Activated CD8-positive, alpha-beta memory T cell treated with anti-CD3 and anti-CD28 coated beads, Interleukin-2, amount 10 ng/mL, durations not matched to agents 7 days and 5 days (primary cell): ENCODE data around the gene INO80C. TPM values are rescaled to one million over a fixed set of nuclear protein-coding genes. Genes with fewer than 3 reads are reported as not detected.

Experiments
- ATAC-seq: fragments of 150-1000 bp; cut with Tn5 transposase; one replicate; pipeline ENCODE4 v1.10.0; 2021; ENCODE audit warnings: moderate library complexity
- CTCF ChIA-PET: fragments of 350-600 bp; sonication (Branson Sonifier 250); formaldehyde crosslinking; loops from one replicate; lab custom pipeline; 2021; ENCODE audit warnings: antibody characterized with exemption; lab: Charles Lee
- DNase-seq: peaks from one replicate; pipeline ENCODE4 v3.0.0-alpha.2; 2020
- H3K27ac Mint-ChIP-seq: one replicate; pipeline ENCODE4 v1.8.0; 2021; ENCODE audit warnings: mild to moderate bottlenecking, mixed read lengths
- H3K27me3 Mint-ChIP-seq: one replicate; pipeline ENCODE4 v1.8.0; 2021; ENCODE audit warnings: mixed read lengths
- H3K36me3 Mint-ChIP-seq: one replicate; pipeline ENCODE4 v1.8.0; 2021; ENCODE audit warnings: mild to moderate bottlenecking, mixed read lengths
- H3K4me1 Mint-ChIP-seq: one replicate; pipeline ENCODE4 v1.8.0; 2021; ENCODE audit warnings: mixed read lengths
- H3K4me3 Mint-ChIP-seq: one replicate; pipeline ENCODE4 v1.8.0; 2021; ENCODE audit warnings: mild to moderate bottlenecking, moderate library complexity, mixed read lengths
- H3K9me3 Mint-ChIP-seq: one replicate; pipeline ENCODE4 v1.8.0; 2022; ENCODE audit warnings: low read depth, mixed read lengths
- total RNA-seq, 2 experiments: library from RNA; stranded (reverse); gene quantifications; one replicate each; pipeline ENCODE4 v1.2.3, GENCODE V29; 2021

INO80C gene
- total RNA-seq, 2 experiments from 2014 or later, result 18.5 TPM

- H3K9me3 Mint-ChIP-seq, result no peaks in the 10 kb centered on the region
These were observed 21.6 kb upstream of the INO80C start for GRCh38 chr18:35519148-35519899.

GRCh38 chr18:35517715-35518114, 20.0 kb upstream of the INO80C start:
- no peak for ATAC-seq
- Mint-ChIP-seq H3K27me3 (no peaks in the 10 kb centered on the region), H3K27ac (no peak overlapping the region), H3K4me3 (no peak overlapping the region), H3K36me3 (no peaks in the 10 kb centered on the region), H3K9me3 (no peaks in the 10 kb centered on the region), H3K4me1 (no peaks in the 10 kb centered on the region)
- no peak for DNase-seq
- CTCF ChIA-PET, result no interaction called here

More at GRCh38 chr18:35519148-35519899, 21.6 kb upstream of the INO80C start:
- Mint-ChIP-seq H3K27ac (no peak overlapping the region), H3K27me3 (no peaks in the 10 kb centered on the region), H3K4me1 (no peaks in the 10 kb centered on the region), H3K4me3 (no peak overlapping the region), H3K36me3 (no peaks in the 10 kb centered on the region)
- DNase-seq (no peak), ATAC-seq (no peak)
- CTCF ChIA-PET, result no interaction called here

- DNase-seq (no peak), ATAC-seq (no peak)
- no peaks in the 10 kb centered on the region for H3K9me3 Mint-ChIP-seq
- H3K27me3 Mint-ChIP-seq, result no peaks in the 10 kb centered on the region
- H3K27ac Mint-ChIP-seq, result no peak overlapping the region
- no peaks in the 10 kb centered on the region for H3K36me3 Mint-ChIP-seq
- no peaks in the 10 kb centered on the region for H3K4me1 Mint-ChIP-seq
- H3K4me3 Mint-ChIP-seq, result no peak overlapping the region
- CTCF ChIA-PET, result no interaction called here
These were observed 19.0 kb upstream of the INO80C start for GRCh38 chr18:35516789-35517188.

- no peaks in the 10 kb centered on the region for H3K36me3 Mint-ChIP-seq
- CTCF ChIA-PET, result no interaction called here
- DNase-seq (no peak), ATAC-seq (no peak)
- H3K9me3 Mint-ChIP-seq, result no peaks in the 10 kb centered on the region
- no peak overlapping the region for H3K27ac Mint-ChIP-seq
- no peaks in the 10 kb centered on the region for H3K27me3 Mint-ChIP-seq
- no peak overlapping the region for H3K4me3 Mint-ChIP-seq
- H3K4me1 Mint-ChIP-seq, result no peaks in the 10 kb centered on the region
These were observed 18.6 kb upstream of the INO80C start for GRCh38 chr18:35516351-35516750.

- Mint-ChIP-seq H3K27me3 (no peaks in the 10 kb centered on the region), H3K4me1 (no peaks in the 10 kb centered on the region), H3K36me3 (no peaks in the 10 kb centered on the region), H3K9me3 (no peaks in the 10 kb centered on the region), H3K27ac (no peak overlapping the region), H3K4me3 (no peak overlapping the region)
- no peak for DNase-seq
- no peak for ATAC-seq
- CTCF ChIA-PET, result no interaction called here
These were observed 17.8 kb upstream of the INO80C start for GRCh38 chr18:35515460-35516130.

GRCh38 chr18:35514752-35515459, 17.1 kb upstream of the INO80C start:
- no peak overlapping the region for H3K27ac Mint-ChIP-seq
- no peaks in the 10 kb centered on the region for H3K27me3 Mint-ChIP-seq
- H3K9me3 Mint-ChIP-seq, result no peaks in the 10 kb centered on the region
- no peaks in the 10 kb centered on the region for H3K4me1 Mint-ChIP-seq
- no peak overlapping the region for H3K4me3 Mint-ChIP-seq
- ATAC-seq, result no peak
- H3K36me3 Mint-ChIP-seq, result no peaks in the 10 kb centered on the region
- CTCF ChIA-PET, result no interaction called here
- no peak for DNase-seq

- Mint-ChIP-seq H3K27ac (no peak overlapping the region), H3K36me3 (no peaks in the 10 kb centered on the region), H3K27me3 (no peaks in the 10 kb centered on the region), H3K4me1 (no peaks in the 10 kb centered on the region), H3K9me3 (no peaks in the 10 kb centered on the region), H3K4me3 (no peak overlapping the region)
- ATAC-seq, result no peak
- no peak for DNase-seq
- CTCF ChIA-PET, result no interaction called here
These were observed 16.5 kb upstream of the INO80C start for GRCh38 chr18:35514283-35514682.

GRCh38 chr18:35513181-35513936, 15.6 kb upstream of the INO80C start:
- H3K9me3 Mint-ChIP-seq, result no peaks in the 10 kb centered on the region
- no peak overlapping the region for H3K4me3 Mint-ChIP-seq
- no peak for DNase-seq
- CTCF ChIA-PET, result no interaction called here
- ATAC-seq, result no peak
- no peaks in the 10 kb centered on the region for H3K27me3 Mint-ChIP-seq
- H3K4me1 Mint-ChIP-seq, result no peaks in the 10 kb centered on the region
- H3K36me3 Mint-ChIP-seq, result no peaks in the 10 kb centered on the region
- H3K27ac Mint-ChIP-seq, result no peak overlapping the region

- CTCF ChIA-PET, result no interaction called here
- DNase-seq (no peak), ATAC-seq (no peak)
- no peaks in the 10 kb centered on the region for H3K9me3 Mint-ChIP-seq
- H3K36me3 Mint-ChIP-seq, result no peaks in the 10 kb centered on the region
- H3K4me1 Mint-ChIP-seq, result no peaks in the 10 kb centered on the region
- no peaks in the 10 kb centered on the region for H3K27me3 Mint-ChIP-seq
- H3K27ac Mint-ChIP-seq, result no peak overlapping the region
- no peak overlapping the region for H3K4me3 Mint-ChIP-seq
These were observed 15.0 kb upstream of the INO80C start for GRCh38 chr18:35512761-35513160.

- DNase-seq, result no peak
- ATAC-seq, result no peak
- no peaks in the 10 kb centered on the region for H3K4me1 Mint-ChIP-seq
- CTCF ChIA-PET, result no interaction called here
- H3K9me3 Mint-ChIP-seq, result no peaks in the 10 kb centered on the region
- no peaks in the 10 kb centered on the region for H3K27me3 Mint-ChIP-seq
- H3K27ac Mint-ChIP-seq, result no peak overlapping the region
- no peaks in the 10 kb centered on the region for H3K36me3 Mint-ChIP-seq
- no peak overlapping the region for H3K4me3 Mint-ChIP-seq
These were observed 14.1 kb upstream of the INO80C start for GRCh38 chr18:35511833-35512232.

- no peaks in the 10 kb centered on the region for H3K9me3 Mint-ChIP-seq
- no peaks in the 10 kb centered on the region for H3K4me1 Mint-ChIP-seq
- DNase-seq (no peak), ATAC-seq (no peak)
- no peaks in the 10 kb centered on the region for H3K36me3 Mint-ChIP-seq
- no peak overlapping the region for H3K4me3 Mint-ChIP-seq
- H3K27me3 Mint-ChIP-seq, result no peaks in the 10 kb centered on the region
- CTCF ChIA-PET, result no interaction called here
- H3K27ac Mint-ChIP-seq, result no peak overlapping the region
These were observed 13.7 kb upstream of the INO80C start for GRCh38 chr18:35511428-35511827.

GRCh38 chr18:35510076-35510651, 12.4 kb upstream of the INO80C start:
- Mint-ChIP-seq H3K36me3 (no peaks in the 10 kb centered on the region), H3K27ac (no peak overlapping the region), H3K9me3 (no peaks in the 10 kb centered on the region), H3K27me3 (no peaks in the 10 kb centered on the region), H3K4me1 (no peaks in the 10 kb centered on the region), H3K4me3 (no peak overlapping the region)
- CTCF ChIA-PET, result no interaction called here
- DNase-seq (no peak), ATAC-seq (no peak)

GRCh38 chr18:35508746-35509338, 11.1 kb upstream of the INO80C start:
- CTCF ChIA-PET, result no interaction called here

More at GRCh38 chr18:35508746-35509338, 11.1 kb upstream of the INO80C start:
- Mint-ChIP-seq H3K4me3 (no peak overlapping the region), H3K27me3 (no peaks in the 10 kb centered on the region), H3K36me3 (no peaks in the 10 kb centered on the region), H3K27ac (no peak overlapping the region), H3K9me3 (no peaks in the 10 kb centered on the region), H3K4me1 (no peaks in the 10 kb centered on the region)
- ATAC-seq, result no peak
- DNase-seq, result no peak
